RPMI8226 (cell line): ENCODE measurements around the gene PGAP2.

Experiments
- DNase-seq: peaks from one replicate; pipeline ENCODE4 v3.0.0-alpha.2; 2015

Gene PGAP2

GRCh38 chr11:3834664-3835461 lies 26.5 kb downstream of the PGAP2 start:
- no peak for DNase-seq

GRCh38 chr11:3835751-3836150 lies 27.4 kb downstream of the PGAP2 start:
- no peak for DNase-seq

GRCh38 chr11:3836903-3837302 lies 28.5 kb downstream of the PGAP2 start:
- DNase-seq: no peak

- DNase-seq: peak; percentile 54
Measured at GRCh38 chr11:3837793-3838192, 29.4 kb downstream of the PGAP2 start.

GRCh38 chr11:3838504-3838903 lies 30.1 kb downstream of the PGAP2 start:
- DNase-seq: no peak

GRCh38 chr11:3840004-3840869 lies 31.9 kb downstream of the PGAP2 start:
- DNase-seq: peak; percentile 21

GRCh38 chr11:3840870-3841425 lies 32.6 kb downstream of the PGAP2 start, which contains the start of gene RHOG:
Gene RHOG, minus strand, starts transcription at chr11:3840959. Its CDS starts 12,821 bp downstream, at chr11:3828138.
- peak; percentile 71 for DNase-seq

- peak; percentile 84 for DNase-seq
Measured at GRCh38 chr11:3841426-3842350, 33.3 kb downstream of the PGAP2 start.

GRCh38 chr11:3843326-3843725 lies 35.0 kb downstream of the PGAP2 start:
- no peak for DNase-seq

- DNase-seq: no peak
Measured at GRCh38 chr11:3845246-3845645, 36.9 kb downstream of the PGAP2 start.

GRCh38 chr11:3845670-3846069 lies 37.3 kb downstream of the PGAP2 start:
- no peak for DNase-seq

- peak; percentile 50 for DNase-seq
Measured at GRCh38 chr11:3849297-3849874, 41.0 kb downstream of the PGAP2 start.

GRCh38 chr11:3853545-3853842 lies 45.1 kb downstream of the PGAP2 start:
- no peak for DNase-seq

GRCh38 chr11:3853899-3854659 lies 45.7 kb downstream of the PGAP2 start:
- peak; percentile 90 for DNase-seq

GRCh38 chr11:3854660-3854976 lies 46.3 kb downstream of the PGAP2 start:
- no peak for DNase-seq

GRCh38 chr11:3854977-3855807 lies 46.8 kb downstream of the PGAP2 start, which contains the start of gene STIM1:
Gene STIM1, plus strand, starts transcription at chr11:3855664. Its CDS starts 607 bp downstream, at chr11:3856271.
- peak; percentile 92 for DNase-seq

GRCh38 chr11:3855808-3856491 lies 47.6 kb downstream of the PGAP2 start:
- DNase-seq: peak; percentile 48

- DNase-seq: no peak
Measured at GRCh38 chr11:3856856-3857553, 48.6 kb downstream of the PGAP2 start.

GRCh38 chr11:3857628-3858027 lies 49.3 kb downstream of the PGAP2 start:
- no peak for DNase-seq
